Measurements from ENCODE around the gene NPAS3.

DNA sequence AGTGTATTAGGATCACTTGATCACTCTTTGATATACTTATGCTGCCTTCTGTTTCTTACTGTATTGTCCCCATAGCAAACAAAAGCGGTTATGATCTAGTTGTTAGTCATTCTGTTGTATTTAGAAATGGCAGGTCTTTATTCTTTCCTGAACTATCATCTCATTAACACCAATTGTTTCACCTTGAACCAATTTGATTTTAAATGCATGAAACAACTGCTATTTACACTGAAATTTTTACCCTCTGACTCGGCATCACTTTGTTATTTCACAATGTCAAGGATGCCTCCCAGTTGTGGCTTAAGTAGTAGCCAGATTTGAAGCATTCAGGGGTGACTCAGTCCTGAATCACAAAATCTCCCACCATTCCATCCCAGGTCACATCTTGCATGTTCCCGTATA is 708.7 kb downstream of the NPAS3 start:
- TF ChIP-seq, protein P1, sequence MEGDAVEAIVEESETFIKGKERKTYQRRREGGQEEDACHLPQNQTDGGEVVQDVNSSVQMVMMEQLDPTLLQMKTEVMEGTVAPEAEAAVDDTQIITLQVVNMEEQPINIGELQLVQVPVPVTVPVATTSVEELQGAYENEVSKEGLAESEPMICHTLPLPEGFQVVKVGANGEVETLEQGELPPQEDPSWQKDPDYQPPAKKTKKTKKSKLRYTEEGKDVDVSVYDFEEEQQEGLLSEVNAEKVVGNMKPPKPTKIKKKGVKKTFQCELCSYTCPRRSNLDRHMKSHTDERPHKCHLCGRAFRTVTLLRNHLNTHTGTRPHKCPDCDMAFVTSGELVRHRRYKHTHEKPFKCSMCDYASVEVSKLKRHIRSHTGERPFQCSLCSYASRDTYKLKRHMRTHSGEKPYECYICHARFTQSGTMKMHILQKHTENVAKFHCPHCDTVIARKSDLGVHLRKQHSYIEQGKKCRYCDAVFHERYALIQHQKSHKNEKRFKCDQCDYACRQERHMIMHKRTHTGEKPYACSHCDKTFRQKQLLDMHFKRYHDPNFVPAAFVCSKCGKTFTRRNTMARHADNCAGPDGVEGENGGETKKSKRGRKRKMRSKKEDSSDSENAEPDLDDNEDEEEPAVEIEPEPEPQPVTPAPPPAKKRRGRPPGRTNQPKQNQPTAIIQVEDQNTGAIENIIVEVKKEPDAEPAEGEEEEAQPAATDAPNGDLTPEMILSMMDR (IDR thresholded peaks at IDR 0.05), result no peak
- no peak for TF ChIP-seq ZFX (IDR thresholded peaks at IDR 0.05; ENCODE audit: borderline replicate concordance)

Measured in 22Rv1 (cell line).